Measurements from ENCODE around the gene NOXO1.
A peak's percentile ranks its signal among the peaks of the same experiment; 100 is the strongest.
"Not testable (repeated sequence)": the region's sequence is repeated elsewhere in the genome, so short reads cannot be mapped to it uniquely, and the experiment has no call there.

NOXO1 gene

GRCh38 chr16:1962161-1963153 is 18.8 kb downstream of the NOXO1 start:
- not testable (repeated sequence) for DNase-seq

- DNase-seq: no peak
Measured at GRCh38 chr16:1961651-1962067, 19.6 kb downstream of the NOXO1 start.

GRCh38 chr16:1960665-1961630 is 20.3 kb downstream of the NOXO1 start:
- DNase-seq: no peak

- DNase-seq: peak; percentile 91
Measured at GRCh38 chr16:1959269-1960039, 21.8 kb downstream of the NOXO1 start, which contains the start of gene NDUFB10. TSS of gene NDUFB10 (plus strand) at chr16:1959538. CDS start at chr16:1959625, 87 bp downstream.

DNA sequence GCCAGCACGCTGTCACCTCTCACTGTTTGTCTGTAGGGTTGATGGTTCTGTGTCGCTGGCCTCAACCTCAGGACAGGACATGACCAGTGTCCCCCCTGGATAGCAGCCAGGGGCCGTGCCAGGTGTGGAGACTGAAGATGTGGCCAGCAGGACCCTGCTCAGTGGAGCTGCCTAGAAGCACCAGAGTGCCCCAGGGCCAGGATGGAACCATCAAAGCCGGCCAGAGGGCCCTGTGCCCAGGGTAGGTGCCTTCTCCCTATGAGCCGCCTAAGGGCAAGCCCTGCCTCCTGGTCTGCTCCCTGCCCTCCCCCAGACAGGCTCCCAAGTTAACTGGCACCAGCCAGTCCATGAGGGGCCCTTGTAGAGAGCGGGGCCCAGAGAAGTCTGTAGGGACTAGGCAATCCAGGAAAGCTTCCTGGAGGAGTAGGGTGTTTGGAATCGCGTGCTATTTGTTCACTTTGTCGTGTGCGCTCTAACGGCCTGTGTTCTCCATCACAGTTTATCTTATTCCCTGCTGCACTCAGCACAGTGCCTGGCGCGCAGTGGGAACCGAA is 22.5 kb downstream of the NOXO1 start:
- no peak for DNase-seq

GRCh38 chr16:1958143-1958491 is 23.2 kb downstream of the NOXO1 start:
- not testable (repeated sequence) for DNase-seq

DNA sequence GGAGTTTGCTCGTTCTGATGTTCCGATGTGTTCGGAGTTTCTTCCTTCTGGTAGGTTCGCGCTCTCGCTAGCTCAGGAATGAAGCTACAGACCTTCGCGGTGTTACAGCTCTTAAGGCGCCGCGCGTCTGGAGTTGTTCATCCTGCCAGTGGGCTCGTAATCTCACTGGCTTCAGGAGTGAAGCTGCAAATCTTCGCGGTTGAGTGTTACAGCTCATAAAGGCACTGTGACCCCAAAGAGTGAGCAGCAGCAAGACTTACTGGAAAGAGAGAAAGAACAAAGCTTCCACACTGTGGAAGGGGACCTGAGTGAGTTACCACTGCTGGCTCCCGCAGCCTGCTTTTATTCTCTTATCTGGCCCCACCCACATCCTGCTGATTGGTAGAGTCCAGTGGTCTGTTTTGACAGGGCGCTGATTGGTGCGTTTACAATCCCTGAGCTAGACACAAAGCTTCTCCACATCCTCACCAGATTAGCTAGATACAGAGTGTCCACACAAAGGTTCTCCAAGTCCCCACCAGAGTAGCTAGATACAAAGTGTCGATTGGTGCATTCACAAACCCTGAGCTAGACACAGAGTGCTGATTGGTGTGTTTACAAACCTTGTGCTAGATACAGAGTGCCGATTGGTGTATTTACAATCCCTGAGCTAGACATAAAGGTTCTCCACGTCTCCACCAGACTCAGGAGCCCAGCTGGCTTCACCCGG is 23.7 kb downstream of the NOXO1 start:
- not testable (repeated sequence) for DNase-seq

- DNase-seq: no peak
Measured at GRCh38 chr16:1953734-1954133, 27.5 kb downstream of the NOXO1 start.

GRCh38 chr16:1950559-1950958 is 30.7 kb downstream of the NOXO1 start:
- no peak for DNase-seq

DNA sequence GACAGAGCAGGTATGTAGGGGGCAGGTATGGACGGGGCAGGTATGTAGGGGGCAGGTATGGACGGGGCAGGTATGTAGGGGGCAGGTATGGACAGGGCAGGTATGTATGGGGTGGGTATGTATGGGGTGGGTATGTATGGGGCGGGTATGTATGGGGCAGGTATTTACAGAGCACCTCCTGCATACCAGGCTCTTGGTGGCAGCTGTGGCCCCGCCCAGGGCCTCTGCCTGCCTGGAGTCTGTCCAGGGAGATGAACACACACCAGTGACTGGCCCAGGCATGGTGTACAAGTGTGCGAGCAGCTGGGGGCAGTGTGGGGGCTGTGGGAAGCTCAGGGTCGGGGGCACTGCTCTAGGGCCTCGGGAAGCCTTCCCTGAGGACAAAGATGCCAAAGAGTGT is 31.2 kb downstream of the NOXO1 start:
- DNase-seq: no peak

- no peak for DNase-seq
Measured at GRCh38 chr16:1949507-1949906, 31.8 kb downstream of the NOXO1 start.

DNA sequence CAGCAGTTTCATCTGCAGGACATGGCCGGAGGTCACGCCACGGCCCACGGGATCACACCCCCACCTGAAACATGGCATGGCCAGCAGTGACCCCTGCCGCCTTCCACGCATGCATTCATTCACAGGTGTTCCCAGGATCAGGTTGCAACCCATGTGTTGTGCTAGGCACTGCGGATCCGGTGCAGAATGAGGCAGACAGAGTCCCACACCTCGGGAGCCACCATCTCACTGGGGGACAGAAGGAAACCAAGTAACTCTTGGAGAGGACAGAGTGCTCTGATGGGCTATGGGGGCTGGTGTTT is 33.9 kb downstream of the NOXO1 start:
- no peak for DNase-seq

- DNase-seq: no peak
Measured at GRCh38 chr16:1946495-1947368, 34.5 kb downstream of the NOXO1 start.

- no peak for DNase-seq
Measured at GRCh38 chr16:1945559-1946391, 35.5 kb downstream of the NOXO1 start.

- no peak for DNase-seq
Measured at GRCh38 chr16:1944612-1945199, 36.6 kb downstream of the NOXO1 start.

GRCh38 chr16:1942810-1943726 is 38.2 kb downstream of the NOXO1 start, which contains the start of gene MSRB1:
TSS of gene MSRB1 (minus strand) at chr16:1943199. CDS start at chr16:1943156, 43 bp downstream.
- peak; percentile 81 for DNase-seq

DNA sequence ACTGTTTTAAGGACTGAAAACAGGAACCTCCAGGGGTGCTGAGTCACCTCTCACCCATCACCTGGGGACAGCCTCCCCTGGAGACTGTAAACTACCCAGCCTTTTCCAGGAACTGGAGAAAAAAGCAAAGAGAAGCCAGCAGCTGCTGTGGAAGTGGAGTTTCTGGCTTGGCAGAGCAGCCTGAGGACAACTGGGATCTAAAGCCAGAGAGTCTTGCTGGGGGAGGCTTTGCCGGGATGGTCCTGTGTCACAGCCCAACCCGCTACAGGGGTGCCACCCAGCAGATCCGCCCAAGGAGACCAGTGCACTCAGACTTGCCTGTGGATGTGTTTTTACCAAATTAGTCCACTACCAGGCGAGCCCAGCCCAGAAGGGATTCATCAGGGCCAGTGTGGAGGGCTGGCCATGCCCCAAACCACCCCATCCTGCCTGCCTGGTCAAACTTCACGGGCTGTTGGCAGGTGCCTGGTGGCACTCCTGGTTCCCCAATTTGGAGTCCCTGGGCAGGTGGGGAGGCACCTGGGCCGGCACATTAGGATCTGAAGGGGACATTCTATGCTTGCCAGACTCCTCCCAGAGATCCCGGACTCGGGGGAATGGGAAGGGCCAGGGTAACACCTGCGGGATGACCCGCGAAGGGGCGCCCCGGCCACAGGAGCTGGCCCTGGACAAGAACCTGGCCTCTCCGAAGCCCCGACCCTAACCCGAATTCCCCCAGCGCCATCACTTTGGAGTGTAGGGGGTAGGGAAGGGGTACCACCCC is 39.0 kb downstream of the NOXO1 start:
- no peak for DNase-seq
